Activated CD8-positive, alpha-beta T cell treated with anti-CD3 and anti-CD28 coated beads for 36 hours (primary cell): ENCODE measurements around the gene TH. TPM values are rescaled to one million over a fixed set of nuclear protein-coding genes. Genes with fewer than 3 reads are reported as not detected.
"Not testable (repeated sequence)": the region's sequence is repeated elsewhere in the genome, so short reads cannot be mapped to it uniquely, and the experiment has no call there.

Experiments
- ATAC-seq: fragments of 200-7000 bp; cut with Tn5 transposase; one replicate; pipeline ENCODE4 v1.10.0; 2021; ENCODE audit warnings: mild to moderate bottlenecking, moderate library complexity
- CTCF ChIA-PET: fragments of 350-600 bp; sonication (Branson Sonifier 250); formaldehyde crosslinking; loops from one replicate; lab custom pipeline; 2021; ENCODE audit warnings: antibody characterized with exemption; lab: Charles Lee
- POLR2A ChIA-PET: fragments of 350-600 bp; sonication (Branson Sonifier 250); formaldehyde crosslinking; loops from one replicate; lab custom pipeline; 2021; ENCODE audit warnings: antibody characterized with exemption; lab: Charles Lee
- DNase-seq: peaks from one replicate; pipeline ENCODE4 v3.0.0-alpha.2; 2020
- H3K27ac Mint-ChIP-seq: one replicate; pipeline ENCODE4 v1.8.0; 2021; ENCODE audit warnings: mild to moderate bottlenecking, mixed read lengths
- H3K27me3 Mint-ChIP-seq: one replicate; pipeline ENCODE4 v1.8.0; 2021; ENCODE audit warnings: mixed read lengths
- H3K36me3 Mint-ChIP-seq: one replicate; pipeline ENCODE4 v1.8.0; 2021; ENCODE audit warnings: low read depth, mixed read lengths
- H3K4me1 Mint-ChIP-seq: one replicate; pipeline ENCODE4 v1.8.0; 2021; ENCODE audit warnings: low read depth, mixed read lengths
- H3K4me3 Mint-ChIP-seq: one replicate; pipeline ENCODE4 v1.8.0; 2021; ENCODE audit warnings: mild to moderate bottlenecking, moderate library complexity, mixed read lengths
- H3K9me3 Mint-ChIP-seq: one replicate; pipeline ENCODE4 v1.8.0; 2021; ENCODE audit warnings: mixed read lengths
- CTCF ChIP-seq: fragments of 200-600 bp; IDR thresholded peaks from one replicate; pipeline ENCODE4 v1.8.0; 2022; ENCODE audit warnings: antibody characterized with exemption, mild to moderate bottlenecking
- intact Hi-C: fragments of 100-400 bp; cut with micrococcal nuclease; formaldehyde crosslinking; loops from one replicate; pipeline ENCODE4 v1.10.0; 2022
- total RNA-seq, 2 experiments: library from RNA; stranded (reverse); gene quantifications; one replicate each; pipeline ENCODE4 v1.2.3, GENCODE V29; 2021

TH gene
- total RNA-seq, 2 experiments from 2014 or later, result not detected

- no peak for TF ChIP-seq CTCF
- H3K4me3 Mint-ChIP-seq, result no peak overlapping the region
- CTCF ChIA-PET, result interaction anchor here (1.0 to 4.8 kb wide), 7 partner anchors 11 to 224 kb away, joined by 3 to 28 read pairs (median 6); partner anchors contain the start of genes C11orf21 and TSPAN32
- no peaks in the 10 kb centered on the region for H3K9me3 Mint-ChIP-seq
- intact Hi-C loops, result loop anchor here (2.0 to 5.0 kb wide), 2 partner anchors 103 to 222 kb away; no protein-coding TSS in a partner anchor
- no peak for DNase-seq
- no peak for ATAC-seq
- peaks cover 11% of the 10 kb centered on the region for H3K27me3 Mint-ChIP-seq
- H3K4me1 Mint-ChIP-seq, result peaks cover 3% of the 10 kb centered on the region
- no peaks in the 10 kb centered on the region for H3K36me3 Mint-ChIP-seq
- POLR2A ChIA-PET, result no interaction called here
- H3K27ac Mint-ChIP-seq, result no peak overlapping the region
These were observed 24.1 kb upstream of the TH start for GRCh38 chr11:2195756-2196088.

- DNase-seq (peak; percentile 66), ATAC-seq (peak; percentile 54)
- intact Hi-C loops, result loop anchor here (5.0 kb wide), 1 partner anchor 222 kb away; no protein-coding TSS in a partner anchor
- CTCF ChIA-PET, result interaction anchor here (0.6 to 4.8 kb wide), 21 partner anchors 9 to 337 kb away, joined by 3 to 28 read pairs (median 3); partner anchors contain the start of genes C11orf21, TSPAN32 and TSSC4
- Mint-ChIP-seq H3K27ac (no peak overlapping the region), H3K4me1 (peaks cover 3% of the 10 kb centered on the region), H3K27me3 (peaks cover 13% of the 10 kb centered on the region), H3K4me3 (no peak overlapping the region), H3K36me3 (no peaks in the 10 kb centered on the region), H3K9me3 (no peaks in the 10 kb centered on the region)
- peak; percentile 97 for TF ChIP-seq CTCF
- POLR2A ChIA-PET, result no interaction called here
These were observed 23.5 kb upstream of the TH start for GRCh38 chr11:2194877-2195755.

GRCh38 chr11:2193888-2194595 lies 22.4 kb upstream of the TH start:
- ChIA-PET CTCF (interaction anchor here (0.6 to 4.8 kb wide), 19 partner anchors 10 to 338 kb away, joined by 3 to 28 read pairs (median 4); partner anchors contain the start of genes C11orf21, TSPAN32 and TSSC4), POLR2A (interaction anchor here (1.8 kb wide), 1 partner anchor 105 kb away, joined by 4 read pairs; no protein-coding TSS in a partner anchor)
- intact Hi-C loops, H3K27ac Mint-ChIP-seq, H3K36me3 Mint-ChIP-seq, H3K4me1 Mint-ChIP-seq, H3K4me3 Mint-ChIP-seq, H3K9me3 Mint-ChIP-seq, ATAC-seq, DNase-seq: not testable (repeated sequence)
- peaks cover 17% of the 10 kb centered on the region for H3K27me3 Mint-ChIP-seq

GRCh38 chr11:2193099-2193887 lies 21.7 kb upstream of the TH start:
- no peak for TF ChIP-seq CTCF
- peaks cover 3% of the 10 kb centered on the region for H3K4me1 Mint-ChIP-seq
- H3K27me3 Mint-ChIP-seq, result peaks cover 17% of the 10 kb centered on the region
- ATAC-seq (no peak), DNase-seq (no peak)
- CTCF ChIA-PET, result interaction anchor here (0.7 to 4.8 kb wide), 4 partner anchors 101 to 206 kb away, joined by 3 to 28 read pairs (median 12); partner anchors contain the start of genes C11orf21 and TSPAN32
- no peak overlapping the region for H3K4me3 Mint-ChIP-seq
- H3K36me3 Mint-ChIP-seq, result no peaks in the 10 kb centered on the region
- POLR2A ChIA-PET, result interaction anchor here (1.8 kb wide), 1 partner anchor 106 kb away, joined by 4 read pairs; no protein-coding TSS in a partner anchor
- intact Hi-C loops, result no loop called here
- no peaks in the 10 kb centered on the region for H3K9me3 Mint-ChIP-seq
- H3K27ac Mint-ChIP-seq, result no peak overlapping the region
